Effector memory CD8-positive, alpha-beta T cell (primary cell): ENCODE data around the gene AQP1.

Experiments
- ATAC-seq: fragments of 150-1000 bp; cut with Tn5 transposase; replicated peaks from 2 replicates; pipeline ENCODE4 v1.10.0; 2021; ENCODE audit warnings: mild to moderate bottlenecking, moderate library complexity
- DNase-seq, 3 experiments: peaks; one replicate each; pipeline ENCODE4 v3.0.0; 2021
- H3K27ac Mint-ChIP-seq, 2 donors: one replicate each; pipeline ENCODE4 v1.8.0; 2022; ENCODE audit warnings: mild to moderate bottlenecking in 2 of 2, mixed read lengths in 2 of 2, moderate library complexity in 2 of 2
- H3K27me3 Mint-ChIP-seq, 2 donors: one replicate each; pipeline ENCODE4 v1.8.0; 2022; ENCODE audit warnings: mixed read lengths in 2 of 2
- H3K36me3 Mint-ChIP-seq: one replicate; pipeline ENCODE4 v1.8.0; 2022; ENCODE audit warnings: mild to moderate bottlenecking, moderate library complexity, mixed read lengths; ENCODE audit not compliant: insufficient read depth
- H3K4me1 Mint-ChIP-seq, 2 donors: one replicate each; pipeline ENCODE4 v1.8.0; 2022; ENCODE audit warnings: low read depth in 2 of 2, mixed read lengths in 2 of 2
- H3K4me3 Mint-ChIP-seq, 2 donors: one replicate each; pipeline ENCODE4 v1.8.0; 2022; ENCODE audit warnings: mild to moderate bottlenecking in 2 of 2, mixed read lengths in 2 of 2, moderate library complexity in 2 of 2
- H3K9me3 Mint-ChIP-seq, 2 donors: one replicate each; pipeline ENCODE4 v1.8.0; 2022; ENCODE audit warnings: mixed read lengths in 2 of 2

Gene AQP1

GRCh38 chr7:30913821-30914515 is 2.3 kb downstream of the AQP1 start:
- Mint-ChIP-seq H3K9me3 (no peaks in the 10 kb centered on the region), H3K36me3 (no peaks in the 10 kb centered on the region), H3K27ac (no peak overlapping the region), H3K4me1 (no peaks in the 10 kb centered on the region), H3K27me3 (peaks cover 0 to 28% of the 10 kb centered on the region in 2 donors), H3K4me3 (no peak overlapping the region)
- DNase-seq: no peak
- ATAC-seq: no peak

- no peak for ATAC-seq
- H3K27me3 Mint-ChIP-seq: peaks cover 0 to 28% of the 10 kb centered on the region in 2 donors
- no peak overlapping the region for H3K4me3 Mint-ChIP-seq
- H3K27ac Mint-ChIP-seq: no peak overlapping the region
- no peaks in the 10 kb centered on the region for H3K9me3 Mint-ChIP-seq
- H3K36me3 Mint-ChIP-seq: no peaks in the 10 kb centered on the region
- DNase-seq: no peak
- H3K4me1 Mint-ChIP-seq: no peaks in the 10 kb centered on the region
Observed at GRCh38 chr7:30914596-30914995, 2.9 kb downstream of the AQP1 start.

- Mint-ChIP-seq H3K9me3 (no peaks in the 10 kb centered on the region), H3K27ac (no peak overlapping the region), H3K4me3 (no peak overlapping the region), H3K27me3 (peaks cover 0 to 28% of the 10 kb centered on the region in 2 donors), H3K36me3 (no peaks in the 10 kb centered on the region), H3K4me1 (no peaks in the 10 kb centered on the region)
- ATAC-seq (no peak), DNase-seq (no peak)
Observed at GRCh38 chr7:30915005-30915601, 3.5 kb downstream of the AQP1 start.

- H3K27ac Mint-ChIP-seq: no peak overlapping the region
- ATAC-seq (no peak), DNase-seq (no peak)
- peaks cover 0 to 28% of the 10 kb centered on the region in 2 donors for H3K27me3 Mint-ChIP-seq
- no peaks in the 10 kb centered on the region for H3K9me3 Mint-ChIP-seq
- no peaks in the 10 kb centered on the region for H3K36me3 Mint-ChIP-seq
- no peaks in the 10 kb centered on the region for H3K4me1 Mint-ChIP-seq
- H3K4me3 Mint-ChIP-seq: no peak overlapping the region
Observed at GRCh38 chr7:30915751-30916150, 4.1 kb downstream of the AQP1 start.

- no peaks in the 10 kb centered on the region for H3K4me1 Mint-ChIP-seq
- no peak overlapping the region for H3K27ac Mint-ChIP-seq
- no peaks in the 10 kb centered on the region for H3K36me3 Mint-ChIP-seq
- peaks cover 0 to 28% of the 10 kb centered on the region in 2 donors for H3K27me3 Mint-ChIP-seq
- DNase-seq (no peak), ATAC-seq (no peak)
- H3K9me3 Mint-ChIP-seq: no peaks in the 10 kb centered on the region
- H3K4me3 Mint-ChIP-seq: no peak overlapping the region
Observed at GRCh38 chr7:30916255-30916654, 4.6 kb downstream of the AQP1 start.

- Mint-ChIP-seq H3K27ac (no peak overlapping the region), H3K4me1 (no peaks in the 10 kb centered on the region), H3K4me3 (no peak overlapping the region), H3K27me3 (peaks cover 0 to 27% of the 10 kb centered on the region in 2 donors), H3K9me3 (no peaks in the 10 kb centered on the region), H3K36me3 (no peaks in the 10 kb centered on the region)
- DNase-seq: no peak
- ATAC-seq: no peak
Observed at GRCh38 chr7:30916767-30917166, 5.1 kb downstream of the AQP1 start.

- no peaks in the 10 kb centered on the region for H3K4me1 Mint-ChIP-seq
- ATAC-seq: no peak
- no peak for DNase-seq
- peaks cover 0 to 21% of the 10 kb centered on the region in 2 donors for H3K27me3 Mint-ChIP-seq
- H3K36me3 Mint-ChIP-seq: no peaks in the 10 kb centered on the region
- no peak overlapping the region for H3K27ac Mint-ChIP-seq
- H3K4me3 Mint-ChIP-seq: no peak overlapping the region
- H3K9me3 Mint-ChIP-seq: no peaks in the 10 kb centered on the region
Observed at GRCh38 chr7:30917216-30917893, 5.7 kb downstream of the AQP1 start.

- Mint-ChIP-seq H3K4me3 (no peak overlapping the region), H3K9me3 (no peaks in the 10 kb centered on the region), H3K36me3 (no peaks in the 10 kb centered on the region), H3K27me3 (peaks cover 0 to 15% of the 10 kb centered on the region in 2 donors), H3K27ac (no peak overlapping the region), H3K4me1 (no peaks in the 10 kb centered on the region)
- DNase-seq: no peak
- ATAC-seq: no peak
Observed at GRCh38 chr7:30918676-30919075, 7.0 kb downstream of the AQP1 start.

GRCh38 chr7:30920021-30920583 is 8.4 kb downstream of the AQP1 start:
- no peaks in the 10 kb centered on the region for H3K4me1 Mint-ChIP-seq
- ATAC-seq: no peak
- no peak for DNase-seq
- no peaks in the 10 kb centered on the region for H3K9me3 Mint-ChIP-seq
- peaks cover 0 to 6% of the 10 kb centered on the region in 2 donors for H3K27me3 Mint-ChIP-seq
- no peak overlapping the region for H3K27ac Mint-ChIP-seq
- no peak overlapping the region for H3K4me3 Mint-ChIP-seq
- no peaks in the 10 kb centered on the region for H3K36me3 Mint-ChIP-seq

GRCh38 chr7:30920584-30921539 is 9.2 kb downstream of the AQP1 start:
- no peak overlapping the region for H3K4me3 Mint-ChIP-seq
- no peak overlapping the region for H3K27ac Mint-ChIP-seq
- no peaks in the 10 kb centered on the region for H3K9me3 Mint-ChIP-seq
- no peaks in the 10 kb centered on the region for H3K27me3 Mint-ChIP-seq
- H3K36me3 Mint-ChIP-seq: no peaks in the 10 kb centered on the region
- no peaks in the 10 kb centered on the region for H3K4me1 Mint-ChIP-seq
- DNase-seq (no peak), ATAC-seq (no peak)

GRCh38 chr7:30921540-30922401 is 10.1 kb downstream of the AQP1 start:
- Mint-ChIP-seq H3K4me1 (no peaks in the 10 kb centered on the region), H3K27ac (no peak overlapping the region), H3K4me3 (no peak overlapping the region), H3K9me3 (peaks cover 0 to 3% of the 10 kb centered on the region in 2 donors), H3K27me3 (no peaks in the 10 kb centered on the region), H3K36me3 (no peaks in the 10 kb centered on the region)
- DNase-seq: no peak
- no peak for ATAC-seq

- no peak for DNase-seq
- H3K4me1 Mint-ChIP-seq: no peaks in the 10 kb centered on the region
- no peaks in the 10 kb centered on the region for H3K27me3 Mint-ChIP-seq
- H3K4me3 Mint-ChIP-seq: no peak overlapping the region
- ATAC-seq: no peak
- H3K27ac Mint-ChIP-seq: no peak overlapping the region
- peaks cover 0 to 5% of the 10 kb centered on the region in 2 donors for H3K9me3 Mint-ChIP-seq
- H3K36me3 Mint-ChIP-seq: no peaks in the 10 kb centered on the region
Observed at GRCh38 chr7:30922596-30922995, 10.9 kb downstream of the AQP1 start.
